ENCODE data around the gene CFD.

DNA sequence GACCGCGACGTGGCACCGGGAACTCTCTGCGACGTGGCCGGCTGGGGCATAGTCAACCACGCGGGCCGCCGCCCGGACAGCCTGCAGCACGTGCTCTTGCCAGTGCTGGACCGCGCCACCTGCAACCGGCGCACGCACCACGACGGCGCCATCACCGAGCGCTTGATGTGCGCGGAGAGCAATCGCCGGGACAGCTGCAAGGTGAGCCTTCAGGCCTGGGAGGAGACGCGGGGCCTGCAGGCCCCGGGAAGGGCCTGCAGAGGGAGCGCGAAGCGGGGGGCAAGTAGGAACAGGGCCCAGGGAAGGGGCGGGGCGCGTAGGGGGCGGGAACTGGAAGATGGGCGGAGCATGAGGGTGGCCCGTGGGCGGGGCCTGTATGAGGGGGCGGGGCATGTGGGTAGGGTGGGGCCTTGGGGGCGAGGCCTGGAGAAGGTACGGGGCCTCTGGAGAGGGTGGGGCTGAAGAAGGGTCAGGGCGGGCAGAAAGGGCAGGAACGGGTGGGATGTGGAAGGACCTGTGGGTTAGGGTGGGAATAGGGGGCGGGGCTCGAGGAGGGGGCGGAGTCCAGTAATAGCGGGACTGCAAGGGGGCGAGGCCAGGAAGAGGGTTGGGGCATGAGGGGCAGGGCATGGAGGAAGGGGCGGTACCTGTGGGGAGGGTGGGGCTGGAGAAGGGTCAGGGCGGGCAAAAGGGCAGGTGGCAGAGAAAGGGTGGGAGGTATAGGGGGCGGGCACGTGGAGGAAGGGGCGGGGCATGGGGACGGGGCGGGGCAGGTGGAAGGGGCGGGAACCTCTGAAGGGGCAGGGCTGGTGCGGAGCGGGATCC is 2.5 kb downstream of the CFD start:
- TF ChIP-seq, protein P1, sequence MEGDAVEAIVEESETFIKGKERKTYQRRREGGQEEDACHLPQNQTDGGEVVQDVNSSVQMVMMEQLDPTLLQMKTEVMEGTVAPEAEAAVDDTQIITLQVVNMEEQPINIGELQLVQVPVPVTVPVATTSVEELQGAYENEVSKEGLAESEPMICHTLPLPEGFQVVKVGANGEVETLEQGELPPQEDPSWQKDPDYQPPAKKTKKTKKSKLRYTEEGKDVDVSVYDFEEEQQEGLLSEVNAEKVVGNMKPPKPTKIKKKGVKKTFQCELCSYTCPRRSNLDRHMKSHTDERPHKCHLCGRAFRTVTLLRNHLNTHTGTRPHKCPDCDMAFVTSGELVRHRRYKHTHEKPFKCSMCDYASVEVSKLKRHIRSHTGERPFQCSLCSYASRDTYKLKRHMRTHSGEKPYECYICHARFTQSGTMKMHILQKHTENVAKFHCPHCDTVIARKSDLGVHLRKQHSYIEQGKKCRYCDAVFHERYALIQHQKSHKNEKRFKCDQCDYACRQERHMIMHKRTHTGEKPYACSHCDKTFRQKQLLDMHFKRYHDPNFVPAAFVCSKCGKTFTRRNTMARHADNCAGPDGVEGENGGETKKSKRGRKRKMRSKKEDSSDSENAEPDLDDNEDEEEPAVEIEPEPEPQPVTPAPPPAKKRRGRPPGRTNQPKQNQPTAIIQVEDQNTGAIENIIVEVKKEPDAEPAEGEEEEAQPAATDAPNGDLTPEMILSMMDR (conservative IDR thresholded peaks at IDR 0.05 in 1 of 2, IDR thresholded peaks at IDR 0.05 in 1 of 2; ENCODE audit: extremely low read depth in 1 of 2, insufficient read depth in 1 of 2, low read depth in 1 of 2, low read length in 2 of 2): no peak
- no peak for TF ChIP-seq EZH2 (IDR thresholded peaks at IDR 0.05; ENCODE audit: borderline replicate concordance, low read length)

Measured in mammary epithelial cell (primary cell).